ENCODE results near the gene MCC.

The MCC gene

GRCh38 chr5:113520429-113520828 lies 32.2 kb upstream of the MCC start:
- no peak for TF ChIP-seq ZFX (IDR thresholded peaks at IDR 0.05; ENCODE audit: borderline replicate concordance)
- no peak for TF ChIP-seq CTCF (IDR thresholded peaks at IDR 0.05)
- H3K27ac ChIP-seq = no peak overlapping the region

GRCh38 chr5:113519412-113519811 lies 31.2 kb upstream of the MCC start:
- TF ChIP-seq ZFX (IDR thresholded peaks at IDR 0.05; ENCODE audit: borderline replicate concordance) (no peak), CTCF (IDR thresholded peaks at IDR 0.05) (no peak)
- no peak overlapping the region for H3K27ac ChIP-seq

GRCh38 chr5:113518884-113519283 lies 30.6 kb upstream of the MCC start:
- H3K27ac ChIP-seq = no peak overlapping the region
- TF ChIP-seq CTCF (IDR thresholded peaks at IDR 0.05) (no peak), ZFX (IDR thresholded peaks at IDR 0.05; ENCODE audit: borderline replicate concordance) (no peak)

- peak overlapping the region; percentile 56; the same call in 1 of the 2 replicates for H3K27ac ChIP-seq
- no peak for TF ChIP-seq CTCF (IDR thresholded peaks at IDR 0.05)
- TF ChIP-seq ZFX (IDR thresholded peaks at IDR 0.05; ENCODE audit: borderline replicate concordance) = no peak
These were observed 26.0 kb upstream of the MCC start for GRCh38 chr5:113514289-113514635.

- TF ChIP-seq CTCF (IDR thresholded peaks at IDR 0.05) = peak; percentile 38
- no peak for TF ChIP-seq ZFX (IDR thresholded peaks at IDR 0.05; ENCODE audit: borderline replicate concordance)
- peak within 1 kb of the TSS; percentile 56 for H3K27ac ChIP-seq
These were observed 25.4 kb upstream of the MCC start, which contains the start of gene YTHDC2 for GRCh38 chr5:113513384-113514288. Gene YTHDC2 (plus strand): TSS chr5:113513694. CDS start chr5:113513896, 202 bp downstream.

GRCh38 chr5:113512341-113512740 lies 24.1 kb upstream of the MCC start:
- no peak overlapping the region for H3K27ac ChIP-seq
- no peak for TF ChIP-seq CTCF (IDR thresholded peaks at IDR 0.05)
- no peak for TF ChIP-seq ZFX (IDR thresholded peaks at IDR 0.05; ENCODE audit: borderline replicate concordance)

GRCh38 chr5:113510836-113511451 lies 22.7 kb upstream of the MCC start:
- H3K27ac ChIP-seq = no peak overlapping the region
- TF ChIP-seq CTCF (IDR thresholded peaks at IDR 0.05) (peak; percentile 73), ZFX (IDR thresholded peaks at IDR 0.05; ENCODE audit: borderline replicate concordance) (no peak)
